Fibroblast of lung (primary cell): ENCODE results near the gene ALKBH3. TPM values are rescaled to one million over a fixed set of nuclear protein-coding genes. Genes with fewer than 3 reads are reported as not detected.

Experiments
- DNase-seq, 2 donors: peaks; one replicate each; pipeline versions ENCODE4 v3.0.0 to v3.0.0-alpha.2; 2010; ENCODE audit warnings: low read depth in 2 of 2
- H2AFZ ChIP-seq: 2 replicates; pipeline ENCODE4 v1.5.1; 2012; ENCODE audit warnings: low read length, control low read depth, inconsistent platforms
- H3K27ac ChIP-seq: 2 replicates; pipeline ENCODE4 v1.5.1; 2011; ENCODE audit warnings: low read length, control low read depth; ENCODE audit not compliant: insufficient read depth
- H3K27me3 ChIP-seq: 2 replicates; pipeline ENCODE4 v1.5.1; 2011; ENCODE audit warnings: mild to moderate bottlenecking, low read length; ENCODE audit not compliant: control insufficient read depth, insufficient read depth
- H3K36me3 ChIP-seq: 2 replicates; pipeline ENCODE4 v1.5.1; 2011; ENCODE audit warnings: low read length; ENCODE audit not compliant: control insufficient read depth, insufficient read depth
- H3K4me1 ChIP-seq: 2 replicates; pipeline ENCODE4 v1.5.1; 2011; ENCODE audit warnings: low read length; ENCODE audit not compliant: control insufficient read depth, insufficient read depth; ENCODE audit errors: extremely low read depth
- H3K4me2 ChIP-seq: 2 replicates; pipeline ENCODE4 v1.5.1; 2011; ENCODE audit warnings: low read length, control low read depth; ENCODE audit not compliant: insufficient read depth; ENCODE audit errors: extremely low read depth
- H3K4me3 ChIP-seq, 4 experiments: fragments of 200-600 bp in 1 of 4; sonication (generic) in 1 of 4; replicated peaks in 1 of 4; 2 replicates each; pipeline ENCODE4 v1.5.1; 2011 to 2016; ENCODE audit warnings: low read length in 4 of 4, low read depth in 3 of 4, mild to moderate bottlenecking in 3 of 4, control low read depth in 2 of 4, inconsistent platforms in 1 of 4, mixed read lengths in 1 of 4; ENCODE audit not compliant: insufficient read depth in 1 of 4; ENCODE audit errors: control extremely low read depth in 1 of 4
- H3K79me2 ChIP-seq: 2 replicates; pipeline ENCODE4 v1.5.1; 2012; ENCODE audit warnings: mild to moderate bottlenecking, low read length, inconsistent platforms; ENCODE audit not compliant: control insufficient read depth, insufficient read depth
- H3K9ac ChIP-seq: 2 replicates; pipeline ENCODE4 v1.5.1; 2011; ENCODE audit warnings: mild to moderate bottlenecking, low read length, control low read depth; ENCODE audit not compliant: insufficient read depth
- H3K9me3 ChIP-seq: 2 replicates; pipeline ENCODE4 v1.5.1; 2012; ENCODE audit warnings: low read depth, low read length; ENCODE audit not compliant: control insufficient read depth, insufficient read depth
- H4K20me1 ChIP-seq: 2 replicates; pipeline ENCODE4 v1.5.1; 2011; ENCODE audit warnings: low read length; ENCODE audit not compliant: control insufficient read depth, insufficient read depth; ENCODE audit errors: extremely low read depth
- EZH2 ChIP-seq: IDR thresholded peaks from 2 replicates; pipeline ENCODE4 v1.5.1; 2012; ENCODE audit warnings: low read length, control low read depth, mild to moderate bottlenecking; ENCODE audit errors: missing control alignments
- polyA plus RNA-seq, 2 donors: library from polyadenylated mRNA; depleted of rRNA in 1 of 2; stranded (reverse) in 1 of 2; unstranded in 1 of 2; fragments of >200 nt; gene quantifications; 2 replicates each; pipeline ENCODE4 v1.2.1, GENCODE V29; 2011 to 2012; ENCODE audit warnings: missing spikeins in 1 of 2
- total RNA-seq: library from RNA; depleted of rRNA; stranded (reverse); fragments of >200 nt; gene quantifications from 2 replicates; pipeline ENCODE4 v1.2.1, GENCODE V29; 2014
- TF ChIP-seq, protein P1 (sequence below), 2 donors: IDR thresholded peaks in 1 of 2; conservative IDR thresholded peaks in 1 of 2; 1 replicate in 1 of 2; 2 replicates in 1 of 2; pipeline ENCODE4 v1.5.1; 2011 to 2012; ENCODE audit warnings: low read length in 2 of 2, control low read depth in 1 of 2, inconsistent platforms in 1 of 2, low read depth in 1 of 2, mild to moderate bottlenecking in 1 of 2

The ALKBH3 gene
- total and polyA plus RNA-seq, 2 donors (not counting 1 experiment from before 2014, with no cell fraction given): 39.0 to 56.1 TPM

DNA sequence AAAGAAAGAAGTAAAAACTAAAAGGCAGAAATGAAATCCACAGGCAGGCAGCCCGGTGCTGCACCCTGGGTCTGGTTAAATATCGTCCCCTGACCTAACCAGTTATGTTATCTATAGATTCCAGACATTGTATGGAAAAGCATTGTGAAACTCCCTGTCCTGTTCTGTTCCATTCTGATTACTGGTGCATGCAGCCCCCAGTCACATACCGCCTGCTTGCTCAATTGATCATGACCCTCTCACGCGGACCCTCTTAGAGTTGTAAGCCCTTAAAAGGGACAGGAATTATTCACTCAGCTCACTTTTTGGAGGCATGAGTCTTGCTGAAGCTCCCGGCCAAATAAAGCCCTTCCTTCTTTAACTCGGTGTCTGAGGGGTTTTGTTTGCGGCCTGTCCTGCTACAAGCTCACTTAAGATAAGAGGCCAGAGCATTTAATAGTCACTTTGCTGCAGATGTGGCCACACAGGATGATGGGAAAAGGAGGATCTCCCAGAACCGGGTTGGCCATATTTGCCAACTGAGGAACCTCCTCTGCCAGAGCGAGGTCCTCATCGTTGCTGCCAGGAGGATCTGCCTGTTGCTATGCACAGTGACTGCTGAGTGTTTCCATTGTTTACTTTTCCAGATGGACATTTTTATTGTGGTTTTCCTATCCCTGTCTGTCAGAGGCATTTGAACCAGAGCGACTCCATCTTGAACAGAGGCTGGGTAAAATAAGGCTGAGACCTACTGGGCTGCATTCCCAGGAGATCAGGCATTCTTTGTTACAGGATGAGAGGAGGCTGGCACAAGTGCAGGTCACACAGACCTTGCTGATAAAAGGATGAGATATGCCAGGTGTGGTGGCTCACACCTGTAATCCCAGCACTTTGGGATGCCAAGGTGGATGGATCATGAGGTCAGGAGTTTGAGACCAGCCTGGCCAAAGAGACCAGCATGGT lies 72.0 kb downstream of the ALKBH3 start:
- DNase-seq: peak in 1 of 2 donors; percentile 12
- Histone ChIP-seq H3K9me3 (no peaks in the 10 kb centered on the region), H3K27ac (no peak overlapping the region), H3K27me3 (peaks cover 2% of the 10 kb centered on the region), H3K4me1 (peaks cover 2% of the 10 kb centered on the region), H3K9ac (no peak overlapping the region), H4K20me1 (no peaks in the 10 kb centered on the region), H3K36me3 (no peaks in the 10 kb centered on the region), H3K79me2 (no peaks in the 10 kb centered on the region), H3K4me2 (no peak overlapping the region), H3K4me3 (no peak overlapping the region), H2AFZ (no peak overlapping the region)
- TF ChIP-seq, protein P1, sequence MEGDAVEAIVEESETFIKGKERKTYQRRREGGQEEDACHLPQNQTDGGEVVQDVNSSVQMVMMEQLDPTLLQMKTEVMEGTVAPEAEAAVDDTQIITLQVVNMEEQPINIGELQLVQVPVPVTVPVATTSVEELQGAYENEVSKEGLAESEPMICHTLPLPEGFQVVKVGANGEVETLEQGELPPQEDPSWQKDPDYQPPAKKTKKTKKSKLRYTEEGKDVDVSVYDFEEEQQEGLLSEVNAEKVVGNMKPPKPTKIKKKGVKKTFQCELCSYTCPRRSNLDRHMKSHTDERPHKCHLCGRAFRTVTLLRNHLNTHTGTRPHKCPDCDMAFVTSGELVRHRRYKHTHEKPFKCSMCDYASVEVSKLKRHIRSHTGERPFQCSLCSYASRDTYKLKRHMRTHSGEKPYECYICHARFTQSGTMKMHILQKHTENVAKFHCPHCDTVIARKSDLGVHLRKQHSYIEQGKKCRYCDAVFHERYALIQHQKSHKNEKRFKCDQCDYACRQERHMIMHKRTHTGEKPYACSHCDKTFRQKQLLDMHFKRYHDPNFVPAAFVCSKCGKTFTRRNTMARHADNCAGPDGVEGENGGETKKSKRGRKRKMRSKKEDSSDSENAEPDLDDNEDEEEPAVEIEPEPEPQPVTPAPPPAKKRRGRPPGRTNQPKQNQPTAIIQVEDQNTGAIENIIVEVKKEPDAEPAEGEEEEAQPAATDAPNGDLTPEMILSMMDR (conservative IDR thresholded peaks at IDR 0.05 in 1 of 2, IDR thresholded peaks at IDR 0.05 in 1 of 2; ENCODE audit: low read depth in 1 of 2, low read length in 2 of 2): no peak
- TF ChIP-seq EZH2: no peak

DNA sequence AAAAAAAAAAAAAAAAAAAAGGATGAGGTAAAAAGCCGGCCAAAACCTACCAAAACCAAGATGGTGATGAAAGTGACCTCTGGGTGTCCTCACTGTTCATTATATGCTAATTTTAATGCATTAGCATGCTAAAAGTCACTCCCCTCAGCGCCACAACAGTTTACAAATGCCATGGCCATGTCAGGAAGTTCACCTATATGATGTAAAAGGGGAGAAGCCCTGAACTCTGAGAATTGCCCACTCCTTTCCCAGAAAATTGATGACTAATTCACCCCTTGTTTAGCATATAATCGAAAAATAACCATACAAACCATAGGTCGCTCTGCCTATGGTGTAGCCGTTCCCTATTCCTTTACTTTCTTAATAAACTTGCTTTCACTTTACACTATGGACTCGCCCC lies 72.9 kb downstream of the ALKBH3 start:
- Histone ChIP-seq H3K9me3 (no peaks in the 10 kb centered on the region), H3K27ac (no peak overlapping the region), H3K36me3 (no peaks in the 10 kb centered on the region), H4K20me1 (no peaks in the 10 kb centered on the region), H3K4me2 (no peak overlapping the region), H3K9ac (no peak overlapping the region), H3K27me3 (no peaks in the 10 kb centered on the region), H2AFZ (no peak overlapping the region), H3K79me2 (no peaks in the 10 kb centered on the region), H3K4me1 (peaks cover 2% of the 10 kb centered on the region), H3K4me3 (no peak overlapping the region)
- TF ChIP-seq, protein P1 (conservative IDR thresholded peaks at IDR 0.05 in 1 of 2, IDR thresholded peaks at IDR 0.05 in 1 of 2; ENCODE audit: low read depth in 1 of 2, low read length in 2 of 2): no peak
- TF ChIP-seq EZH2: no peak
- DNase-seq: no peak

GRCh38 chr11:43954241-43954640 lies 73.6 kb downstream of the ALKBH3 start:
- Histone ChIP-seq H3K36me3 (no peaks in the 10 kb centered on the region), H3K9ac (no peak overlapping the region), H3K4me2 (no peak overlapping the region), H3K4me3 (no peak overlapping the region), H3K27me3 (no peaks in the 10 kb centered on the region), H3K79me2 (no peaks in the 10 kb centered on the region), H3K4me1 (peaks cover 2% of the 10 kb centered on the region), H3K27ac (no peak overlapping the region), H3K9me3 (no peaks in the 10 kb centered on the region), H4K20me1 (no peaks in the 10 kb centered on the region), H2AFZ (no peak overlapping the region)
- no peak for DNase-seq
- no peak for TF ChIP-seq EZH2
- TF ChIP-seq, protein P1 (conservative IDR thresholded peaks at IDR 0.05 in 1 of 2, IDR thresholded peaks at IDR 0.05 in 1 of 2; ENCODE audit: low read depth in 1 of 2, low read length in 2 of 2): no peak
